ENCODE data around the gene CEP63.

- TF ChIP-seq POLR2A (IDR thresholded peaks at IDR 0.05; ENCODE audit: low read depth) (no peak), CTCF (IDR thresholded peaks at IDR 0.05) (no peak)
These were observed 8.6 kb downstream of the CEP63 start for GRCh38 chr3:134494495-134494894.
